SK-N-SH (cell line): Measurements from ENCODE around the gene SDC3.

Experiments
- JUND ChIP-seq: IDR thresholded peaks from 2 replicates; pipeline ENCODE4 v1.4.0; 2012
- RFX5 ChIP-seq: IDR thresholded peaks from 2 replicates; pipeline ENCODE4 v1.6.1; 2012; ENCODE audit warnings: mild to moderate bottlenecking, improper control_type of control experiment, low read length
- TAF1 ChIP-seq: IDR thresholded peaks from 2 replicates; pipeline ENCODE4 v1.6.1; 2012; ENCODE audit warnings: low read depth, mild to moderate bottlenecking, low read length, moderate library complexity, borderline replicate concordance
- YY1 ChIP-seq: IDR thresholded peaks from 2 replicates; pipeline ENCODE4 v1.4.0; 2012; ENCODE audit warnings: low read depth, mild to moderate bottlenecking
- TF ChIP-seq, protein P1 (sequence below): fragments of 200-600 bp; sonication (generic); IDR thresholded peaks from 2 replicates; pipeline ENCODE4 v1.6.1; 2017; ENCODE audit warnings: antibody characterized with exemption, mild to moderate bottlenecking, moderate library complexity
- TF ChIP-seq, protein P2 (sequence below): IDR thresholded peaks from 2 replicates; pipeline ENCODE4; 2012

DNA sequence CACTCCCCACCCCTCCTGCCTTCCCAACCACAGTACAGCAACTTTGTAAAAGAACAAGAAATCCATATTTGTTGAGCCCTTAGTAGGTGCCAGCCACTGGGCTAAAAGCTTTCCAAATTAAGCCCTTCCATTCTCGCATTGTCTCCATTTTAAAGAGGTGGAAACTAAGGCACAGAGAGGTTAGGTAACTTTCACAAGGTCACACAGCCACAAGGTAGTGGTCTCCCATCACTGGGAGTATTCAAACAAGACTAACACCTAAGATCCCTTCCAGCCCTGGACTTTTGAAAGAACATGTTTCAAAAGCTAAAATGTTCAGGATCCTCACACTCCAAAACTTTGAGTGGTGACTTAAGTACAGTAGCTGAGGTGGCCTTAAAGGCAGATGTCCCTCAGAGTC lies 3.2 kb downstream of the SDC3 start:
- TF ChIP-seq JUND, result no peak
- TF ChIP-seq, protein P1, sequence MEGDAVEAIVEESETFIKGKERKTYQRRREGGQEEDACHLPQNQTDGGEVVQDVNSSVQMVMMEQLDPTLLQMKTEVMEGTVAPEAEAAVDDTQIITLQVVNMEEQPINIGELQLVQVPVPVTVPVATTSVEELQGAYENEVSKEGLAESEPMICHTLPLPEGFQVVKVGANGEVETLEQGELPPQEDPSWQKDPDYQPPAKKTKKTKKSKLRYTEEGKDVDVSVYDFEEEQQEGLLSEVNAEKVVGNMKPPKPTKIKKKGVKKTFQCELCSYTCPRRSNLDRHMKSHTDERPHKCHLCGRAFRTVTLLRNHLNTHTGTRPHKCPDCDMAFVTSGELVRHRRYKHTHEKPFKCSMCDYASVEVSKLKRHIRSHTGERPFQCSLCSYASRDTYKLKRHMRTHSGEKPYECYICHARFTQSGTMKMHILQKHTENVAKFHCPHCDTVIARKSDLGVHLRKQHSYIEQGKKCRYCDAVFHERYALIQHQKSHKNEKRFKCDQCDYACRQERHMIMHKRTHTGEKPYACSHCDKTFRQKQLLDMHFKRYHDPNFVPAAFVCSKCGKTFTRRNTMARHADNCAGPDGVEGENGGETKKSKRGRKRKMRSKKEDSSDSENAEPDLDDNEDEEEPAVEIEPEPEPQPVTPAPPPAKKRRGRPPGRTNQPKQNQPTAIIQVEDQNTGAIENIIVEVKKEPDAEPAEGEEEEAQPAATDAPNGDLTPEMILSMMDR, result no peak
- no peak for TF ChIP-seq TAF1
- TF ChIP-seq, protein P2, sequence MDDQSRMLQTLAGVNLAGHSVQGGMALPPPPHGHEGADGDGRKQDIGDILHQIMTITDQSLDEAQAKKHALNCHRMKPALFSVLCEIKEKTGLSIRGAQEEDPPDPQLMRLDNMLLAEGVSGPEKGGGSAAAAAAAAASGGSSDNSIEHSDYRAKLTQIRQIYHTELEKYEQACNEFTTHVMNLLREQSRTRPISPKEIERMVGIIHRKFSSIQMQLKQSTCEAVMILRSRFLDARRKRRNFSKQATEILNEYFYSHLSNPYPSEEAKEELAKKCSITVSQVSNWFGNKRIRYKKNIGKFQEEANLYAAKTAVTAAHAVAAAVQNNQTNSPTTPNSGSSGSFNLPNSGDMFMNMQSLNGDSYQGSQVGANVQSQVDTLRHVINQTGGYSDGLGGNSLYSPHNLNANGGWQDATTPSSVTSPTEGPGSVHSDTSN, result no peak
- TF ChIP-seq RFX5, result no peak
- no peak for TF ChIP-seq YY1
